C4-2B (cell line): Measurements from ENCODE around the gene KCNQ5.

Experiments
- ZFX ChIP-seq: fragments of 450-650 bp; IDR thresholded peaks from 2 replicates; pipeline ENCODE4 v1.6.1; 2017
- TF ChIP-seq, protein P1 (sequence below): fragments of 450-650 bp; conservative IDR thresholded peaks from 2 replicates; pipeline ENCODE4 v1.5.1; 2017; ENCODE audit warnings: mild to moderate bottlenecking

DNA sequence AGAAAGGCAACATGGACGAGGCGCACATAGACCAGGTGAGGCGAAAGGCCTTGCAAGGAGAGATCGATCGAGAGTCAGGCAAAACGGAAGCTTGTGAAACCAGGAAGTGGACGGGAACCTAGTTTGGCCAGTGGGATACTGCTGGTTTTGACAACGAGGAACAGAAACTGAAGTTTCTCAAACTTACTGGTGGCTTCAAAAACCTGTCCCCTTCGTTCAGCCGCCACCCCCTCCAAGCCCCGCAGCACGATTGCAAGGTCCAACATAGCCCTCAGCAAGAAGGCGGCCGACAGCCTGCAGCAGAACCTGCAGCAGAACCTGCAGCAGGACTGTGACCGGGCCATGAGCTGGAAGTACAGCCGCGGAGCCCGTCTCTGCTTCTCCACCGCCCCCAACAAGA is 365.4 kb downstream of the KCNQ5 start:
- TF ChIP-seq, protein P1, sequence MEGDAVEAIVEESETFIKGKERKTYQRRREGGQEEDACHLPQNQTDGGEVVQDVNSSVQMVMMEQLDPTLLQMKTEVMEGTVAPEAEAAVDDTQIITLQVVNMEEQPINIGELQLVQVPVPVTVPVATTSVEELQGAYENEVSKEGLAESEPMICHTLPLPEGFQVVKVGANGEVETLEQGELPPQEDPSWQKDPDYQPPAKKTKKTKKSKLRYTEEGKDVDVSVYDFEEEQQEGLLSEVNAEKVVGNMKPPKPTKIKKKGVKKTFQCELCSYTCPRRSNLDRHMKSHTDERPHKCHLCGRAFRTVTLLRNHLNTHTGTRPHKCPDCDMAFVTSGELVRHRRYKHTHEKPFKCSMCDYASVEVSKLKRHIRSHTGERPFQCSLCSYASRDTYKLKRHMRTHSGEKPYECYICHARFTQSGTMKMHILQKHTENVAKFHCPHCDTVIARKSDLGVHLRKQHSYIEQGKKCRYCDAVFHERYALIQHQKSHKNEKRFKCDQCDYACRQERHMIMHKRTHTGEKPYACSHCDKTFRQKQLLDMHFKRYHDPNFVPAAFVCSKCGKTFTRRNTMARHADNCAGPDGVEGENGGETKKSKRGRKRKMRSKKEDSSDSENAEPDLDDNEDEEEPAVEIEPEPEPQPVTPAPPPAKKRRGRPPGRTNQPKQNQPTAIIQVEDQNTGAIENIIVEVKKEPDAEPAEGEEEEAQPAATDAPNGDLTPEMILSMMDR, result no peak
- no peak for TF ChIP-seq ZFX
